Tibial artery (tissue), 4 donors: ENCODE results near the gene TCF4.
A peak's percentile ranks its signal among the peaks of the same experiment; 100 is the strongest.

Experiments
- DNase-seq, 2 donors: peaks; one replicate each; pipeline ENCODE4 v3.0.0-alpha.2; 2019
- H3K27ac ChIP-seq, 2 donors: fragments of 200-600 bp; sonication (generic) in 1 of 2; 1 replicate in 1 of 2; 2 replicates in 1 of 2; pipeline ENCODE4 v1.5.1; 2018 to 2019; ENCODE audit warnings: mild to moderate bottlenecking in 1 of 2
- H3K27me3 ChIP-seq, 2 donors: fragments of 200-600 bp; sonication (generic) in 1 of 2; one replicate each; pipeline versions ENCODE4 v1.5.1 to v1.6.0; 2016 to 2019
- H3K36me3 ChIP-seq, 3 donors: fragments of 200-600 bp; sonication (generic) in 2 of 3; one replicate each; pipeline ENCODE4 v1.5.1; 2016 to 2019; ENCODE audit warnings: mild to moderate bottlenecking in 2 of 3
- H3K4me1 ChIP-seq, 4 donors: fragments of 200-600 bp; sonication (generic) in 2 of 4; 1 replicate in 3 of 4; 2 replicates in 1 of 4; pipeline ENCODE4 v1.5.1; 2016 to 2019
- H3K4me3 ChIP-seq, 2 donors: fragments of 200-600 bp; sonication (generic) in 1 of 2; 1 replicate in 1 of 2; 2 replicates in 1 of 2; pipeline ENCODE4 v1.5.1; 2018 to 2019; ENCODE audit warnings: mild to moderate bottlenecking in 2 of 2
- H3K9me3 ChIP-seq, 3 donors: fragments of 200-600 bp; sonication (generic) in 1 of 3; one replicate each; pipeline ENCODE4 v1.5.1; 2016 to 2019
- CTCF ChIP-seq, 2 experiments: fragments of 200-600 bp in 1 of 2; fragments of 450-650 bp in 1 of 2; IDR thresholded peaks; one replicate each; pipeline ENCODE4 v1.5.1; 2017 to 2019; ENCODE audit warnings: antibody characterized with exemption in 2 of 2, mild to moderate bottlenecking in 1 of 2, moderate library complexity in 1 of 2
- intact Hi-C: fragments of 100-400 bp; cut with DNase I; formaldehyde crosslinking; loops from one replicate; pipeline ENCODE4 v1.15.0; 2023; ENCODE audit warnings: low total_unique reads

TCF4 gene

DNA sequence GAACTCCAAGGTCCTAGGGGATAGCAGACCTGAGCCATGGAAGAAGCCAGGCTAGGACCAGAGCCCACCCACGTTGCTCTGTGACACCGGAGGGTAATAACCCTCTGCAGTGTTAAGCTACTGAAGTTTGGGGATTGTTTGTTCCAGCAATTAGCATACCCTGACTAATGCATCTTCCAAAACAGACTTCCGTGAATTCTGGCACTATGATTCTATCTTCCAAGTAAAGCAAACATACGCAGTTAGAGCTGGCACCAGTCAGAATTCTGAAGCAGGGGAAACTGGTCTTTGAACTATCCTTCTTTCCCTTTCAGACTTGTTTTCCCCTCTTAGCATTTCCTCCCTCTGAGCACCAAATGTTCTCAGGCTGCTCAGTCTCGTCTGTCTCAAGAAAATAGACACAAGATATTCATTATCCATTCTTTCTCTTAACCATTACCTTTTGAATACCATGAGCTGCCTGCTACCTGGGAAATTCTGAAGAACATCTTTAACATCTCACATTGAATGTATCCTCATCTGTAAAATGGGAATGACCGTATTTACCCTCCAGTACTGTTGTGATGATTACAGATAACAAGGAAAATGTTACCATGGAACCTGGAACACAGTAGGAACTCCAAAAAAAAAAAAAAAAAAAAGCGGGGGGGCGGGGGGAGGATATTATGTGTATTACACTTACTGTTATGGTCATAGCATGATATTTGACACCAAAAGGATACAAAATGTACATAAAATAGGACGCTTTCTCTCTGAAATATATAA is 108.2 kb downstream of the TCF4 start:
- H3K4me1 ChIP-seq, result peaks cover 0 to 8% (median 2%) of the 10 kb centered on the region in 4 donors
- no peak for DNase-seq
- H3K27me3 ChIP-seq, result no peaks in the 10 kb centered on the region
- no peak for TF ChIP-seq CTCF (IDR thresholded peaks at IDR 0.05)
- H3K9me3 ChIP-seq, result no peaks in the 10 kb centered on the region
- no peak overlapping the region for H3K27ac ChIP-seq
- intact Hi-C loops, result no loop called here
- no peak overlapping the region for H3K4me3 ChIP-seq
- no peaks in the 10 kb centered on the region for H3K36me3 ChIP-seq

DNA sequence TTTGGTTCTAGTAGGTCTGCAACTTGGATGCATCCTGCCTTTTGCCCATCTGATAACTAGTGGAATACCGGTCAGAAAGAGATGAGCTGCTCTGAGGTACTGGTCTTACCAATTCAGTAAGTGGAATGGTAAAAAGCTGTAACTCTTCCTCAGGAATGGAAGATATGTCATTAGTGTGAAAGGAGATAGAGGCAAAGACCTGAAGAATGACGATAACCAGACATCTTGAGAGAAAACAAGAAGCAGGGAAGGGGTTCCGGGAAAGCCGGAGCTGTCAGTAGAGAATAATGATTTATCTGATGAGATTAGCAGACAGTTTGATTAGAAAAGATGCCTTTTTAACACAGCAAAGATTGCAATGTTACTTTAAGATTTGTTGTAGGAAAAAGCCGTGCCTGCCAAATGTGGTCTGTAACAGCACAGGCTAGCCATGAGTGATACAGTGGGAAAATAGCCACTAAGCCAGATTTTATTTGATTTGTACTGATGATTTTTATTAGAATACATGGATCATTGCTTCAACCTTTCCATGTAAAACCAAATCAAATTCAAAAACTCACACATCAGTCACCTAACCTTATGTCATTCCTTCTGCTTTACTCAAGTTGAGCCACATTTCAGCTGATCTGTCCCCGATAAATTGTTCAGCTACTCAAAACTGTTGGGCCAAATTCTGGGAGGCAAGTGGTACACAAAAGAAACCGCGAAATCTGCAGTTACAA is 110.0 kb downstream of the TCF4 start:
- TF ChIP-seq CTCF (IDR thresholded peaks at IDR 0.05), result no peak
- DNase-seq, result no peak
- no peaks in the 10 kb centered on the region for H3K9me3 ChIP-seq
- peaks cover 0 to 8% (median 2%) of the 10 kb centered on the region in 4 donors for H3K4me1 ChIP-seq
- peak overlapping the region; percentile 69 to 80 for H3K27ac ChIP-seq
- intact Hi-C loops, result no loop called here
- H3K36me3 ChIP-seq, result no peaks in the 10 kb centered on the region
- no peaks in the 10 kb centered on the region for H3K27me3 ChIP-seq
- peak overlapping the region; percentile 54 for H3K4me3 ChIP-seq

- H3K27ac ChIP-seq, result peak overlapping the region; percentile 69 to 80
- no peaks in the 10 kb centered on the region for H3K36me3 ChIP-seq
- peak in 1 of 2 donors; percentile 31 for DNase-seq
- H3K27me3 ChIP-seq, result no peaks in the 10 kb centered on the region
- H3K4me1 ChIP-seq, result peaks cover 0 to 8% (median 2%) of the 10 kb centered on the region in 4 donors
- TF ChIP-seq CTCF (IDR thresholded peaks at IDR 0.05), result peak in 1 of 2 experiments; percentile 22
- H3K4me3 ChIP-seq, result peak overlapping the region; percentile 54
- intact Hi-C loops, result no loop called here
- no peaks in the 10 kb centered on the region for H3K9me3 ChIP-seq
Observed at GRCh38 chr18:55477499-55477859, 110.5 kb downstream of the TCF4 start.

GRCh38 chr18:55475916-55476315 is 112.1 kb downstream of the TCF4 start:
- DNase-seq, result no peak
- Histone ChIP-seq H3K9me3 (no peaks in the 10 kb centered on the region), H3K27me3 (no peaks in the 10 kb centered on the region), H3K27ac (no peak overlapping the region), H3K4me1 (peaks cover 0 to 8% (median 2%) of the 10 kb centered on the region in 4 donors), H3K36me3 (no peaks in the 10 kb centered on the region), H3K4me3 (no peak overlapping the region)
- intact Hi-C loops, result no loop called here
- no peak for TF ChIP-seq CTCF (IDR thresholded peaks at IDR 0.05)

DNA sequence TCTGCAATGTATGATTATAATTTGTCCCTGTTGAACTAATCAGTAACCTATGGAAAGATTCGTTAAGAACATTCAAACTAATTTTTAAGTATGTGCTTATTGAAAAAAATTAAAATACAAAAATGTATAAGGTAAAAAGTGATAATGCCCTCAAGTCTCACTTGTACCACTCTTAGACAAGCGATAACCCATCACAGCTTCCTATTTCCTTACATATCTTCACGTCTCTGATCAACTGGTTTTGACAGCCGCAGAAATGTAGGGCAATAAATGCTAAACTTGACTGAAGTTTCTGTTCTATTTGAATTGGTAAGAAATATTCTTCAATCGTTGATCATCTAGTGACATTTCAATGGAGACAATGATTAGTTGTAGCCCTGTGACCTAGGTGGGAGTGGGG is 112.5 kb downstream of the TCF4 start:
- no peak for TF ChIP-seq CTCF (IDR thresholded peaks at IDR 0.05)
- intact Hi-C loops, result no loop called here
- no peaks in the 10 kb centered on the region for H3K36me3 ChIP-seq
- H3K27me3 ChIP-seq, result no peaks in the 10 kb centered on the region
- DNase-seq, result no peak
- peaks cover 0 to 8% (median 2%) of the 10 kb centered on the region in 4 donors for H3K4me1 ChIP-seq
- no peaks in the 10 kb centered on the region for H3K9me3 ChIP-seq
- H3K27ac ChIP-seq, result no peak overlapping the region
- H3K4me3 ChIP-seq, result no peak overlapping the region
